Esophagus muscularis mucosa (tissue), 4 donors: ENCODE results near the gene PTPN9. TPM values are rescaled to one million over a fixed set of nuclear protein-coding genes. Genes with fewer than 3 reads are reported as not detected.

ENCODE experiments used
- DNase-seq: peaks from one replicate; pipeline ENCODE4 v3.0.0-alpha.2; 2017; ENCODE audit errors: extremely low spot score
- H3K27ac ChIP-seq, 4 donors: fragments of 200-600 bp; sonication (generic); replicated peaks in 1 of 4; 1 replicate in 3 of 4; 2 replicates in 1 of 4; pipeline ENCODE4 v1.5.1; 2016 to 2019; ENCODE audit warnings: mild to moderate bottlenecking in 1 of 4
- H3K27me3 ChIP-seq, 4 donors: fragments of 200-600 bp; sonication (generic); one replicate each; pipeline versions ENCODE4 v1.5.1 to v1.6.0; 2016 to 2019
- H3K36me3 ChIP-seq, 4 donors: fragments of 200-600 bp; sonication (generic); one replicate each; pipeline ENCODE4 v1.5.1; 2016 to 2019
- H3K4me1 ChIP-seq, 4 donors: fragments of 200-600 bp; sonication (generic); one replicate each; pipeline ENCODE4 v1.5.1; 2016 to 2019
- H3K4me3 ChIP-seq, 4 donors: fragments of 200-600 bp; sonication (generic); 1 replicate in 2 of 4; 2 replicates in 2 of 4; pipeline ENCODE4 v1.5.1; 2016 to 2019; ENCODE audit warnings: mild to moderate bottlenecking in 4 of 4, moderate library complexity in 1 of 4
- H3K9me3 ChIP-seq, 4 donors: fragments of 200-600 bp; sonication (generic); 1 replicate in 3 of 4; 2 replicates in 1 of 4; pipeline ENCODE4 v1.5.1; 2016 to 2019
- EP300 ChIP-seq: sonication (generic); formaldehyde crosslinking; IDR thresholded peaks from one replicate; pipeline ENCODE4 v1.6.1; 2017; ENCODE audit warnings: antibody characterized with exemption
- POLR2A ChIP-seq: fragments of 450-650 bp; IDR thresholded peaks from one replicate; pipeline ENCODE4 v1.6.1; 2017; ENCODE audit warnings: antibody characterized with exemption, moderate library complexity, mild to moderate bottlenecking, low read depth
- POLR2AphosphoS5 ChIP-seq, 2 donors: sonication (generic); formaldehyde crosslinking; IDR thresholded peaks; one replicate each; pipeline ENCODE4 v1.6.1; 2017; ENCODE audit warnings: antibody characterized with exemption in 2 of 2
- WGBS: methylation state at CpG from one replicate; pipeline ENCODE4 v1.1.5; 2018; 5-methylcytosine and 5-hydroxymethylcytosine counted together
- intact Hi-C: fragments of 100-400 bp; cut with DNase I; formaldehyde crosslinking; loops from one replicate; pipeline ENCODE4 v1.15.1; 2023
- small RNA-seq, 3 donors: library from RNA; depleted of rRNA; stranded (forward); fragments of <200 nt; gene quantifications; one replicate each; pipeline ENCODE3, GENCODE V24; 2016
- total RNA-seq, 4 donors: library from RNA; depleted of rRNA; stranded (reverse); fragments of >200 nt; gene quantifications; one replicate each; pipeline versions ENCODE4 v1.1.0 to v1.2.1, GENCODE V29; 2016
- TF ChIP-seq, protein P1 (sequence below), 3 experiments: fragments of 200-600 bp in 2 of 3; fragments of 450-650 bp in 1 of 3; sonication (generic) in 2 of 3; IDR thresholded peaks; one replicate each; pipeline ENCODE4 v1.5.1; 2017 to 2019; ENCODE audit warnings: antibody characterized with exemption in 3 of 3, mild to moderate bottlenecking in 2 of 3, moderate library complexity in 1 of 3

PTPN9 gene
- total RNA-seq, 4 donors from 2014 or later = 20.3 to 31.6 (median 27.5) TPM

DNA sequence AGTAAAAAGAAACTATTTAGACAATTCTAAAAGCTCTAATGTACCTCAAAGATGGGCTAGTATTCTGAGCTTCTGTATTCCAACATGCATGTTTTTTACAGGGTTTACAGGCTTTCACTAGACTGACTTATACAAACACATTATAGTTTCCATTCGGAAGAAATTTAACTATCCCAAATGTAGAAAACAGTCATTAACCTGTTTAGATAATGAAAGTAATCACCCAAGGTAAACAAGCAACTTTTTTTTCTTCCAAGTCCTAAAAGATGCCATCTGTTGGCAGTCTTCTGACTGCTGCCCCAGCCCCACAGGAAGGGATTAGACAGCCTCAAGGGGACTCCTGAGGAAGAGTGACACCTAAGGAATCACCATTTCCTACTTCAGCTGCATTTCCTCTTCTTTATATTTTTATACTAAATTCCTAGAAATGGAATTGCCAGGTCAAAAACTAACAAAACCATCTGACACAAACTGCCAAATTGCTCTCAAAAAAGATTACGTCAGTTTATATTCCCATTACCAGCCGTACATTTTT is 153.1 kb downstream of the PTPN9 start:
- H3K4me1 ChIP-seq = peaks cover 0 to 4% (median 0%) of the 10 kb centered on the region in 4 donors
- no peaks in the 10 kb centered on the region for H3K9me3 ChIP-seq
- no peak overlapping the region for H3K27ac ChIP-seq
- intact Hi-C loops = no loop called here
- WGBS = 82% methylated on average over 3 of the region's 3 CpGs
- H3K4me3 ChIP-seq = no peak overlapping the region
- no peaks in the 10 kb centered on the region for H3K27me3 ChIP-seq
- H3K36me3 ChIP-seq = peaks cover 18 to 77% (median 54%) of the 10 kb centered on the region in 4 donors
- no peak for TF ChIP-seq POLR2AphosphoS5 (IDR thresholded peaks at IDR 0.05)
- TF ChIP-seq POLR2A = no peak
- TF ChIP-seq EP300 = no peak
- TF ChIP-seq, protein P1, sequence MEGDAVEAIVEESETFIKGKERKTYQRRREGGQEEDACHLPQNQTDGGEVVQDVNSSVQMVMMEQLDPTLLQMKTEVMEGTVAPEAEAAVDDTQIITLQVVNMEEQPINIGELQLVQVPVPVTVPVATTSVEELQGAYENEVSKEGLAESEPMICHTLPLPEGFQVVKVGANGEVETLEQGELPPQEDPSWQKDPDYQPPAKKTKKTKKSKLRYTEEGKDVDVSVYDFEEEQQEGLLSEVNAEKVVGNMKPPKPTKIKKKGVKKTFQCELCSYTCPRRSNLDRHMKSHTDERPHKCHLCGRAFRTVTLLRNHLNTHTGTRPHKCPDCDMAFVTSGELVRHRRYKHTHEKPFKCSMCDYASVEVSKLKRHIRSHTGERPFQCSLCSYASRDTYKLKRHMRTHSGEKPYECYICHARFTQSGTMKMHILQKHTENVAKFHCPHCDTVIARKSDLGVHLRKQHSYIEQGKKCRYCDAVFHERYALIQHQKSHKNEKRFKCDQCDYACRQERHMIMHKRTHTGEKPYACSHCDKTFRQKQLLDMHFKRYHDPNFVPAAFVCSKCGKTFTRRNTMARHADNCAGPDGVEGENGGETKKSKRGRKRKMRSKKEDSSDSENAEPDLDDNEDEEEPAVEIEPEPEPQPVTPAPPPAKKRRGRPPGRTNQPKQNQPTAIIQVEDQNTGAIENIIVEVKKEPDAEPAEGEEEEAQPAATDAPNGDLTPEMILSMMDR (IDR thresholded peaks at IDR 0.05) = no peak
- no peak for DNase-seq

DNA sequence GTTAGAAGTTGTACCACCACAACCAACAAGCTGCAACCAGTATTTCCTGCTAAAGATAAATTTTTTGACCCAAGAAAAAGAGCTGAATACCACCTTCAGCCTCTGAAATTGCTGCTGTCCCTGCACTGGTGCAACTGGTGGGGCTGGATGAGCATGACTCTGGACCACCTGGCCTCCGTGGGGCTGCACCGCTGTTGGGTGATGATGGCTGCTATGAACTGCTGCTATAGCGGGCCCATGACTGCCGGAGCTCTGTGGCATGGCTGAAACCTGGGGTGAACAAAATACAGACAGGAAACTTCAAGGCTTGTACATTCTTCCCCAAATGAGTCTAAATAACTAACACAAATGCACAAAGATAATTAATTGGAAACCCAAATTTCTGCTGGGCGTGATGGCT is 156.6 kb downstream of the PTPN9 start:
- no peak for DNase-seq
- peaks cover 13 to 80% (median 55%) of the 10 kb centered on the region in 4 donors for H3K36me3 ChIP-seq

DNA sequence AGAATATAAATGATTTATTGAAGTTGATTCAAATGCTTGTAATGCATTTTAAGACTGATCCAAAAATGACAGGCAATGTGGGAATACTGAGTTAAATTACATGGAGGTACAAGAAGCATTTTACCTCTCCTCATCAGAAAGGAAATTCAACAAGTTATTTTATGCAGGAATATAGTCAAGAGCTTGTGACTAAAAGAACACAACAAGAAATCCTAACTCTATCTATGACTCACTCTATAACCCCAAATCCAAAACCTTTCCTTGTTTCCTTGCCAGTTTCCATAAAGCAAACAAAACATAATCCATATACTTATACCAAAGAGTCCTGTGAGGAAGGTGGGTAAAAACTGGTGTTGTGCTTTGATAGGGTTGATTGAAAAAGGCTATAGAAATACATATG is 158.4 kb downstream of the PTPN9 start:
- DNase-seq = no peak
- Histone ChIP-seq H3K4me1 (peaks cover 0 to 4% (median 0%) of the 10 kb centered on the region in 4 donors), H3K9me3 (no peaks in the 10 kb centered on the region), H3K27me3 (no peaks in the 10 kb centered on the region), H3K36me3 (peaks cover 13 to 71% (median 50%) of the 10 kb centered on the region in 4 donors), H3K27ac (no peak overlapping the region), H3K4me3 (no peak overlapping the region)
- intact Hi-C loops = no loop called here
- TF ChIP-seq POLR2AphosphoS5 (IDR thresholded peaks at IDR 0.05) (no peak), EP300 (no peak), POLR2A (no peak)
- TF ChIP-seq, protein P1 (IDR thresholded peaks at IDR 0.05) = no peak

More for the DNA sequence above, 156.6 kb downstream of the PTPN9 start:
- Histone ChIP-seq H3K4me3 (no peak overlapping the region), H3K9me3 (no peaks in the 10 kb centered on the region), H3K27me3 (no peaks in the 10 kb centered on the region), H3K27ac (no peak overlapping the region), H3K4me1 (peaks cover 0 to 4% (median 0%) of the 10 kb centered on the region in 4 donors)
- TF ChIP-seq, protein P1 (IDR thresholded peaks at IDR 0.05) = no peak
- TF ChIP-seq EP300 (no peak), POLR2A (no peak), POLR2AphosphoS5 (IDR thresholded peaks at IDR 0.05) (no peak)
- intact Hi-C loops = no loop called here
- WGBS = 100% methylated on average over 4 of the region's 5 CpGs

DNA sequence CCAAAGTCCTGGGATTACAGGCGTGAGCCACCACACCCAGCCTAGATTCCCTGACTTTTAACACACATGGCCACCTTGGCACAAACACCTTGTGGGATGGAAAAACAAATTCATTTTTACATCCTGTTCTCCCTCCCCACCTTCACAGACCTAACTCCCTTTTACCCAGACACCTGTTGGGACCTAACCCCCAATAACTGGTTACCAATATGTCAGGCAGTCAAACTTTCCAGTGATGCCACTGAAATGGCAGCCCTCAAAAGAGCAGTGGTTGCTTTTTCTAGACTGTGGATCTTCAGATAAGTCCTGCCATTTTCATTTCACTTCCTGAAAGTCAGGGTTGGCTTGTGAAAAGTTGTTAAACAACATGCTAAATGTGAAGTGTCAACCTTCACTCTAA is 162.5 kb downstream of the PTPN9 start:
- intact Hi-C loops = no loop called here
- no peaks in the 10 kb centered on the region for H3K9me3 ChIP-seq
- 92% methylated on average over 1 of the region's 1 CpG for whole genome bisulfite sequencing
- H3K27me3 ChIP-seq = no peaks in the 10 kb centered on the region
- H3K4me1 ChIP-seq = no peaks in the 10 kb centered on the region
- no peak for DNase-seq
- no peak overlapping the region for H3K4me3 ChIP-seq
- TF ChIP-seq, protein P1 (IDR thresholded peaks at IDR 0.05) = no peak
- TF ChIP-seq POLR2AphosphoS5 (IDR thresholded peaks at IDR 0.05) (no peak), EP300 (no peak), POLR2A (no peak)
- no peak overlapping the region for H3K27ac ChIP-seq
- H3K36me3 ChIP-seq = peaks cover 18 to 76% (median 46%) of the 10 kb centered on the region in 4 donors

Small RNA genes lying within 50 kb of the gene (small RNA-seq; reads per million reads assigned to genes)
- gene AC105036.1 (0 reads per million in 3 donors), gene AC105036.2 (0 reads per million in 3 donors)

Other genes with a start within 250 kb of the PTPN9 start
- 10 to 100 TPM; 32.0 to 73.0 (median 50.6) TPM for gene COMMD4, start 243.3 kb downstream of the PTPN9 start, total RNA-seq
- gene NEIL1, start 232.3 kb downstream of the PTPN9 start, total RNA-seq = 10 to 100 TPM; 14.1 to 37.0 (median 15.7) TPM
- 100 to 1,000 TPM in 3 of 4 donors, 10 to 100 TPM in 1; 67.4 to 163 (median 125) TPM for gene MAN2C1, start 210.7 kb downstream of the PTPN9 start, total RNA-seq
- gene SIN3A, start 127.6 kb downstream of the PTPN9 start, total RNA-seq = 10 to 100 TPM; 31.1 to 53.1 (median 45.6) TPM
- gene SNUPN, start 46.4 kb upstream of the PTPN9 start, total RNA-seq = 10 to 100 TPM; 16.6 to 23.4 (median 18.8) TPM
- 10 to 100 TPM; 49.0 to 83.5 (median 62.1) TPM for gene IMP3, start 60.9 kb upstream of the PTPN9 start, total RNA-seq
- 10 to 100 TPM; 27.8 to 47.6 (median 40.1) TPM for gene SNX33, start 68.6 kb upstream of the PTPN9 start, total RNA-seq
- 100 to 1,000 TPM; 133 to 386 (median 182) TPM for gene CSPG4, start 133.5 kb upstream of the PTPN9 start, total RNA-seq